CD4-positive, alpha-beta T cell treated with Interleukin-1 beta for 1 hour (primary cell): ENCODE results near the gene TUBGCP2.
"Not testable (repeated sequence)": the region's sequence is repeated elsewhere in the genome, so short reads cannot be mapped to it uniquely, and the experiment has no call there.

Experiments used
- DNase-seq, 2 donors: peaks; one replicate each; pipeline ENCODE4 v3.0.0-alpha.2; 2020 to 2022

Gene TUBGCP2

DNA sequence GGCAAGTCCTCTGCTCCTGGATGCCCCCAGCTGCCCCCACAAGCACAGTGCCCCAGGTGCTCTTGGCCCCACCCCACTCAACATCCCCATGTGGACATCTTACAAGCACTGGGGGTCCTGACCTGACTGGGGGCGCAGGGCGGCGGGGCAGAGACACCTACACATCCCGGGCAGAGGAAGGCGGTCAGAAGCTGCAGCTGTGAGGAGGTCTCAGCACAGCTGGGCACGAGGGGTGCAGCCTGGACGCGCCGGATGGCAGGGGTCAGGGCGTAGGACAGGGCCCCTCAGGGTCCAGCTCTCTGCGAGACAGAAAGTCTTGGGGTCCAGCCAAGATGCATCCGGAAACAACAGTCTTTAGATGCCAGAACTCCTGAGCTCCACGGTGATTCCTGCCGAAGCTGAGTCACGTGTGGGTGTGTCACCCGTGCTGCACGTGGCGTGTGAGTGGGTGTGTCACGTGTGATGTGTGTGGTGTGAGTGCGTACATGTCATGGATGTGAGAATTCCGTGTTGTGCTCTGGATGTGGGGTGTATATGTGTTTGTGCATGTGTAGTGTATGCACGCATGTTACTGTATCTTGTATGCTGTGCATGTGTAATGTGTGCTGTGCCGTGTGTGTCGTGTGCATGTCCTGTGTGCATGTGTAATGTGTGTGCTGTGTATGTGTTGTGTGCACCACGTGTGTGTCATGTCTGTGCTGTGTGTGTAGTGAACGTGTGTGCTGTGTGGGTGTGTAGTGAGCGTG is 65.9 kb downstream of the TUBGCP2 start:
- DNase-seq, result no peak

DNA sequence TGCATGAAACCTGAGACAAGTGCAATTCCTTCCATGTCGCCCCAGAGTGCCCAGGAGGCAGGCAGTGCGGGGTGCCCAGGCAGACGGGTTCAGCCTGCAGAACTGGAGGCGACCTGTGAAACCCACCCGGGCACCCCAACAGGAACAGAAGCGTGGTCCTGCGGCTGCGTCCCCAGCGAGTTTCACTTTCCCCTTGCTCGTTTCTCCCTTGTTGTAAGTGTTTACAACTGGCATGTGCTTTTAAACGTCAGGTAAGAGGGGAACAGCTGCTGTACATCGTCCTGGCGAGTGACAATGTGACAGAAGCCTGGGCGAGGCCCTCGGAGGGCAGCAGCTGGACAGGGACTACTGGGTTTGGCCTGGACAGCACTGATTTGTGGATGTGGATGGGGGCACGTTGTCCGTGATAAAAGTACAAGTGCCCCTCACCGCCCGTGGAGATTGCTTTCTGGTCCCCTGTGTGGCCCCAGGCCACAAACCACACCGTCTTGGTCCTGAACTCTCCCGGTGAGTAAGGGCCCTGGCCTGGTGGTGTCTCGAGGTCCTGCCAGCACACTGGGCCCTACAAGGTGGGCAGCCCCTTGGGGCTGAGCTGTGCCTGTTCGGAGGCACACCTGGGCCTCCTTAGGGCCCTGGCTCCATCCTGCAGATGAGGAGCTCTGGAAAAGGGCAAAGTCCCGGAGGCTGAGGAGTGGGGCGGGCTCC is 67.0 kb downstream of the TUBGCP2 start:
- DNase-seq, result no peak

DNA sequence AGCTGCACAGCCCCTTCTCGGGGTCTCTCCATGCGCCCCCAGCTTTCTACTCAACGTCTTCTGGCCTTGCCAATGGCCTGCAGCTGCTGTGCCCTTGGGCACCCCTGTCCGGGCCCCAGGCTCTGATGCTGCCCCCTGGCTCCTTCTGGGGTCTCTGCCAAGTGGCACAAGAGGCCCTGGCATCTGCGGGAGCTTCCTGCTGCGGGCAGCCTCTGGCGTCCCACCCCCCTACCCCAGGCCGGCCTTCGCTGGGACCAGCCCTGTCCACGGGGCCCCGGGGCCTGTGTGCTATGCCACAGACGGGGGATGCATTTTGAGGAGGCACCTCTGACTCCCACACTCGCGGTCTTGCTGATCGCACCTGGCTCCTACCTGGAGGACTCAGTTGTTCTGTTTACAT is 68.7 kb downstream of the TUBGCP2 start:
- DNase-seq, result no peak

DNA sequence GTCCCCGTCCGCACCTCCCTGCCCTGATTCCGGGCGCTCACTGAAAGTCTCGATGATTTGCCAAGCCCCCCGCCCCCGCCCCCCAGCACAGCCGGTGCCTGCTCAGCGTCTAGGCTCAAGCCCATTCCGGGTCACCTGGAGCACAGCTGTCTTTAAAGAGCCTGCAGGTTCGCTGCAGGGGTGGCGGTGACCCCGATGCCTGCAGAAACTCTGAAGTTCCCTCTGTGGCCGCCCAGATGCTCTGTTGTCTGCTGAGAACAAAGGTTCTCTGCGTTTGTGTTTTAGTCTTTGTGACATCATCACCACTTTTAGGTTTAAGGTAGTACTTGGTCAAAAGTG is 70.2 kb downstream of the TUBGCP2 start:
- DNase-seq, result no peak

DNA sequence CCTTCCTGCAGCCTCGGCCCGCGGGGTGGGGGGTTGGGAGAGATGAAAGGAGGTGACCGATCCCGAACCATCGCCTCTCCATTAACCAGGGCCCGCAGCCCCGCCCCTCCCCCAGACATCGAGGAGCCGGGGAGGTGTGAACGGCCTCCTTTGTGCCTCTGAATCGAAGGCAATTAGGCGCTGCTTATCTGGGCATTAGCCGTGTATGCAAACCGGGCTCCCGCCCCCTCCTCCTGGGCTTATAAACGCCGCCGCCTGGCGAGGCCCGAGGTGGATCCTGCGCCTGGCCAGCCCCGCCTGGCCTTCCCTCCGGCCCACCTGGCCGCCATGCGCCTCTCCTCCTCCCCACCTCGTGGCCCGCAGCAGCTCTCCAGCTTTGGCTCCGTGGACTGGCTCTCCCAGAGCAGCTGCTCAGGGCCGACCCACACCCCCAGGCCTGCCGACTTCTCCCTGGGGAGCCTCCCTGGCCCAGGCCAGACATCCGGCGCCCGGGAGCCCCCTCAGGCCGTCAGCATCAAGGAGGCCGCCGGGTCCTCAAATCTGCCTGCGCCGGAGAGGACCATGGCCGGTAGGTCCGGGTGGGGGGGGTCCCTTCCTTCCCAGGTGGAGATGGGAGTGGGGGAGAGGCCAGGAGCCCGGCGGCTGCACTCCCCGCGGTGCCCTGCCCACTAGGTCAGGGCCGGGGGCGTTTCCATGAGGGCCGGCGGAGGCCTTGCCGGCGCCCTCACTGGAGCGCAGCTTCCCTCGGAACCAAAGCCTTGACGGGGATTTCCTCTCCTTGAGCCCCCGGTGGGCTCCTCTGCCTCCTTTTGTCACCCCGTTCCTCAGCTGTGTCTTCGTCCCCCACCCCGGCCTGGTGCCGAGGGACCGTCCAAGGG is 70.8 kb downstream of the TUBGCP2 start, which contains the start of gene VENTX:
Gene VENTX, plus strand, starts transcription at position 268 of the 878 bp plus-strand sequence. Its CDS starts 60 bp downstream, at position 328.
- no peak for DNase-seq

DNA sequence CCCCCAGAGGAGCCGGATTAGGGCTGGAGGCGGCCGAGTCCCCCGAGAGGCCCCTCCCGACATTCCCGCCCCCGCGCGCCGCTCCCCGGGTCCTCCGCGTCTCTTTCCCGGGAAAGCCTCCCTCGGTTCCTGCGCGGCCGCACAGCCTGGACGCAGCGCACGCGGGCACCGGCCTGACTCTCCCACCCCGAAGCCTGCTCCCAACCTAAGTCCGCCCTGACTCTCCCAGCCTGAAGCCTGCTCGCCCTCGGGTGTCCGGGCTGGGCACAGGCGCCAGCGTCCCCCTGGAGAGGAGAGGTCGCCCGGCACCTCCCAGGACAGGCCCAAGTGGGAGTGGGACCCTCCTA is 71.5 kb downstream of the TUBGCP2 start:
- no peak for DNase-seq

DNA sequence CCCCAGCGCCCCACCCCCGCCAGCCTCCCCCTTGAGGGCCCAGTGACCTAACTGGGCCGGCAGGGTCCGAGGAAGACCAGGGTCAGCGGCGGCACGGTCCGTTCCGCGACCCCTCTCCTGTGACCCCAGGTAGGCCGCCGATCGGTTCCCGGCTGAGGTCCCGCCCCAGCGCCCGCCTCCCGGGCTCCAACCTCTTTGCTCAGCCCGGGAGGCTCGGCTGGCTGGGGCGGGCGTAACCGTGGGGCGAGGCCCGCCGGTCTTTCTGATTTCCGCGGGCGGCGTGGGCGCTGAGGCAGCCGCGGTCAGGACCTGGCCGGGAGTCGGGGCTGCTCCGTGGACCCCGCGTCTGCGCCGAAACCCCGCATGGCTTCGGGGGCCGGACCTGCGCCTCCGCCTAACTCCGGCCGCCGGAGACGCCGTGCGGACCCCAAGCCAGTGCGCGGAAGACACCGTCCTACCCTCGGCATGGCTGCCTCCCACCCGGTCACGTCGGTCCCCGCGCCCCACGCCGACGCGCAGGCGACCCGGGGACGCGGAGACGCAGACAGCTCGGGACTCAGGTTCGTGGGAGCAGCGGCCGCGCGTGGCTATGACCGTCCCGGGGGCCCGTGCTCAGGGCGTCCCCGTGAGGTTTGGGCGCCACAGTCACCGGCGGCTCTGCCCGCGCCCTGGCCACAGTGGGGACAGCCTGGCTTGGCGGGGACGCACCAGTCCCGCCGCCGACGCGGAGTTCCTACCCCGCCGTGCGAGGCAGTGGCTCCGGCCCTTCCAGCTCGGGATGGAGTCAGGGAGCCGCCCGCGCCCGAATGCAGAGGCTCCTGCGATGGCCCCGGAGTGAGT is 72.1 kb downstream of the TUBGCP2 start:
- no peak for DNase-seq

DNA sequence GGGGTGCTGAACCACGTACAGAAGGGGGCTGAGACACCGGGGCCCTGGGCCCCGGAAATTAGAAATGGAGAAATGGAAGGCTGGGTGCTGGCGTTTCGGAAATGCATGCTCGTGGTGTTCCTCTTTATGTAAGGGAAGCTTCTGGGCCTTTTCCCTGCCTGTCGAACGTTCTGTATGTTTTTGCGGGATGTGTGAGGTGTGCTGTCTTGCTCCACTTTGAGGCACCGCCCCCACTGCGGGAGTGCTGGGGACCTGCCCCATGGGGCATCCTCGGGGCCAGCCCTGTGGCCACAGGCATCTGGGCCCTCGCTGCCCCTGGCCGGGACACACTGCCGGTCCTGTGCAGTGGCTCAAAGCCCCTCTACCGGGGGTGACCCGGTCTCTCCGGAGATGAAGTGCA is 72.7 kb downstream of the TUBGCP2 start:
- DNase-seq, result peak in 1 of 2 donors; percentile 45

DNA sequence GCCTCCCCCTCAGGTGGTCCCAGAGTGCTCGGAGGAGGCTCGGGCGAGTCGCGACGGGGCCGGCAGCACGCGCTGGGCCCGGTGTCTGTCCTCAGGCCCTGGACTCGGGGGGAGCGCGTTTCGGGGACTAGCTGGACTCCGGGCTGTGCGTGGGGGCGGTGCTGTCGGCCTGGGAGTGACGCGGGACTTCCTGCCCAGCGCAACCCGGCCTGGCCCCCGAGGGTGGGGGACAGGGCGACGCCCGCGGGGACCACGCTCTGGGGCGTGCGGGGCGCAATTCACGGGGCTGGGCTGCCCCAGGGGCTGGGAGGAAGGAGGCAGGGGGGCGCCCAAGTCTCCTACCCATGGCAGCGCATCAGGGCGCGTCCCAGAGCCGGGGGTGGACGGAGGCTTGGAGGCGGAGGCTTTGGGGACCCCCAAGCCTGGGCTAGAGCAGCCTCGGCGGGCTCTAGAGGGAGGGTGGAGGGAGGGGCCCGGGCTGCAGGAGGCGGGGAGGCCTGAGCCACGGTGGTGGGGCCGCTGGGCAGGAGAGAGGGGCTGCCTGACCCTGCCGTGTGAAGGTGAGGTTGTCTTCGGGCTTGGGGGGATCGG is 73.3 kb downstream of the TUBGCP2 start:
- DNase-seq, result peak in 1 of 2 donors; percentile 57

DNA sequence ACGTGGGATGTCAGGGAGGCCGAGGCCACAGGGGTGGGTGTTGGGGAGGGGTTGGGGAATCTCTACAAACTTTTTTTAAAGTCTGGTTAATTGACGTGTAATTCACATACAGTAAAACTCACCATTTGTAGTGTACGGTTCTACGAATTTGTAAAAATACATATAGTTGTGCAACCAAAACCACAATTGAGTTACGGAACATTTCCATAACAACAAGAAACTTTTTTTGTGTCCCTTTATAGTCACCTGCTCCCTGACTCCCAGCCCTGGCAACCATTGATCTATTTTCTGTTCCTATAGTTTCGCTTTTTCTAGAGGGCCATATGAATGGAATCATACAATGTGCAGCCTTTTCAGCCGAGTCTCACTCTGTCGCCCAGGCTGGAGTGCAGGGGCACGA is 73.9 kb downstream of the TUBGCP2 start:
- not testable (repeated sequence) for DNase-seq

DNA sequence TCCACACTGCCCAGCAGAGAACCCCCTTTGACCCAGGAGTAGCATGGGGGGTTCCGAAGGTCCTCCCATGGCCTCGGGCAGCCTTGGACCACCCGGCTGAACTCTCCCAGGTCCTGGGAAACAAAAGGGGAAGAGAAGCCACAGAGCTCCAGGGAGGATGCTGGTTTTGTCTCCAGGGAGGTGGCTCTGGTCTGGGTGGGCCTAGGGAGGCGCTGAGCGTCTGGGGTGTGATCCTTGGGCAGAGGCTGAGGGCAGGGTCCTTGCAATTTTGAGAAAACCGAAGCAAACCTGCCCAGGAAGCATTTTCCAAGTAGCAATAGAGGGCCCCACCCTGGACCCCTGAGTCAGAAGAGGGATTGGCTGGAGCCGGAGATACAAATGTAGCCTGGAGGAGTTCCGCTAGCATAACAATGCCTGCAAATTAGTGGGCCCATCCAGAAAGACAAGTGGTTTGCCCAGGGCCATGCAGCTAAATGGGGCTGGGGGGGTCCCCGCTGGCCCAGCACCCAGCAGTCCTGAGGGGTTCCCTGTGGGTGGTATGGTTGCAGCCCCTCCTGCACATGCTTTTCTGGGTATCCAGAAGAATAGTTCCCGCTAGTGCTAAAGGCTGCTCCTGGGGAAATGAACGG is 76.6 kb downstream of the TUBGCP2 start:
- DNase-seq, result no peak

DNA sequence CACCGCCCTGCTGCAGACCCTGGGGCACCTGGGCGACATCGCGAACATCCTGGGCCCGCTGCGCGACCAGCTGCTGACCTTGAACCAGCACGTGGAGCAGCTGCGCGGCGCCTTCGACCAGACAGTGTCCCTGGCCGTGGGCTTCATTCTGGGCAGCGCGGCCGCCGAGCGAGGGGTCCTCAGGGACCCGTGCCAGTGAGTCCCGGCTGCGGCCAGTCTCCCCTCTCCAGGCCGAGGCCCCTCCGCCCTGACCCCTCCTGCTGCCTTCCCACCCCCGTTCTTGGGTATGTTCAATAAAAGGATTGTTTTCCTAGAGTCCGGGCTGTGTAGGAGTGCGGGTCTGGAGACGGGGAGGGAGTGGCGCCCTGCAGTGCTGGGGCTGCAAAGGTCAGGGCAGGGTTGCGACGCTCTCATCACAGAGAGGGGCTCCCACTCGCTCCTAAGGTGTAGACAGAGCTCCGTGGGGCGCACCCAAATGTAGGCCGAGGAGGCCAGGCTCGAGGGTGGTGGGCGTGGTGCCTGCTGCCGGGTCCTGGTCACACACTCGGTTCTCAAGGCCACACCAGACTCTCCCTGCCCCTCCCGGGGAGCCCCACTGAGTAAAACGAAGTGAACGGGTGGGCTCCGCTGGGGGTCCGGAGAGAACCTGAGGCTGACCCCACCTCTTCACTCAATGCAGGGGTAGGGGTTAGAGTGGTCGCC is 77.3 kb downstream of the TUBGCP2 start:
- no peak for DNase-seq

DNA sequence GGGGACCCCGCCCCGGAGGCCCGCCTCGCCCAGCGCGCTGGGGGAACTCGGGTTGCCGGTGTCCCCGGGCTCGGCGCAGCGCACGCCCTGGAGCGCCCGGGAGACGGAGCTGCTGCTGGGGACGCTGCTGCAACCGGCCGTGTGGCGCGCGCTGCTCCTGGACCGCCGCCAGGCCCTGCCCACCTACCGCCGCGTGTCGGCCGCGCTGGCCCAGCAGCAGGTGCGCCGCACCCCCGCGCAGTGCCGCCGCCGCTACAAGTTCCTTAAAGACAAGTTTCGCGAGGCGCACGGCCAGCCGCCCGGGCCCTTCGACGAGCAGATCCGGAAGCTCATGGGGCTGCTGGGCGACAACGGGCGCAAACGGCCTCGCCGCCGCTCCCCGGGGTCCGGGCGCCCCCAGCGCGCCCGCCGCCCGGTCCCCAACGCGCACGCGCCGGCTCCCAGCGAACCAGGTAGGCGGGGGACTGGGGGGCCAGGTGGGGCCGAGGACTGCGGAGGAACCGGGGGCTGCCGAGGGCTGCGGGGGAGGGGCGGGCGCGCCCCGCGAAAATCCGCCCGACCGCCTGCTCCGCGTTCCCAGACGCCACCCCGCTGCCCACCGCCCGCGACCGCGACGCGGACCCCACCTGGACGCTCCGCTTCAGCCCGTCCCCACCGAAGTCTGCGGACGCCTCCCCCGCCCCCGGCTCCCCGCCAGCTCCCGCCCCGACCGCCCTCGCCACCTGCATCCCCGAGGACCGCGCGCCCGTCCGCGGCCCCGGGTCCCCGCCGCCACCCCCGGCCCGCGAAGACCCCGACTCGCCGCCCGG is 78.1 kb downstream of the TUBGCP2 start:
- DNase-seq, result peak in 1 of 2 donors; percentile 63

DNA sequence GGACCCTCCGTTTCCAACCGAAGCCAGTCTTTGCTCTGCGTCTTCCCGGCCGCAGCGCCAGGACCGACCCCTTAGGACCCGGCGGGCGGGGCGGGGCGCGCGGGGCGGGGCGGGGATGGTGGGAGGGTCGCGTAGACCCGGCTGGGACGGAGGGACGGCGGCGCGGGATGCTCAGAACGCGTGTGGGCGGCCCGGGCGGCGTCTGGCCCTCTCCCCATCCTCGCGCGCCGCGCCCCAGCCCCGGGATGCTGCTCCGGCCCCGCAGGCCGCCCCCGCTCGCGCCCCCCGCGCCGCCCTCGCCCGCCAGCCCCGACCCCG is 78.7 kb downstream of the TUBGCP2 start, which contains the start of gene UTF1:
Gene UTF1, plus strand, starts transcription at position 174 of the 318 bp plus-strand sequence. Its CDS starts 72 bp downstream, at position 246.
- no peak for DNase-seq

DNA sequence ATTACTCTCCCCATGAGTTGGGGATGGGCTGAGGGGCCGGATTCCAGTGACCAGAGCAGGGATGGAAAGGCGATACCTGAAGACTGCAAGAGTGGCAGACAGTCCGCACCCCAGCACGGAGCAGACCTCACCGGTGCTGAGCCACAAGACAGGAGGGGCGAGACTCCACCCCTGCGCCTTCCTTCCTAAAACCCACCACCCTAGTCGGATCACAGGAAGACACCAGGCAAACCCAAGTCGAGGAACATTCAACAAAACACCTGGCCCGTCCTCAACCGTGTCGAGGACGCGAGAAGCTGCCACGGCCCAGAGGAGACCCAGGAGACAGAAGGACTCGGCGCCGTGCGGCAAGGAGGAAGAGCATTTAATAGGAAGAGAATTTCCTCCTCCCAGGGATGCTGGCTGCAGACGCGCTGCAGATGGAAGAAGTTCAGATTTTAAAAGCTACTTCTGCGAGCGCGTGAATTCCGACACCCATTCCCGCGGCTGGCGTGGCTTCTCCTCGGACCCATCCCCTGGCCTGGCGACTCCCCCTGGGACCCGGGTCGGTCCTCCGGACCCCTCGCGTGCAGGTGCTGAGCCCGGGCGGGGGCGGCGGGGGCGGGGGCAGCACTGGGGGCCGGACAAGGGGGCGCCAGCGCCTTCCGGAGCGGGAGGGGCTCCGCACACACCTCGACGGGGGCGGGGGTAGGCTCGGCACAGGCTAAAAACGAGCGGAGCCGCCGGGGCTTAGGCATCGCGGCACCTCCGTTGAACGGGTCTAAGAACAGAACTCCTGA is 79.2 kb downstream of the TUBGCP2 start:
- DNase-seq, result no peak
